Measurements from ENCODE around the gene SPNS2. TPM values are rescaled to one million over a fixed set of nuclear protein-coding genes. Genes with fewer than 3 reads are reported as not detected.

SPNS2 gene
- polyA plus RNA-seq, 1 of the 3 experiments (the other 2 are of a cell fraction), result 0.08 TPM

DNA sequence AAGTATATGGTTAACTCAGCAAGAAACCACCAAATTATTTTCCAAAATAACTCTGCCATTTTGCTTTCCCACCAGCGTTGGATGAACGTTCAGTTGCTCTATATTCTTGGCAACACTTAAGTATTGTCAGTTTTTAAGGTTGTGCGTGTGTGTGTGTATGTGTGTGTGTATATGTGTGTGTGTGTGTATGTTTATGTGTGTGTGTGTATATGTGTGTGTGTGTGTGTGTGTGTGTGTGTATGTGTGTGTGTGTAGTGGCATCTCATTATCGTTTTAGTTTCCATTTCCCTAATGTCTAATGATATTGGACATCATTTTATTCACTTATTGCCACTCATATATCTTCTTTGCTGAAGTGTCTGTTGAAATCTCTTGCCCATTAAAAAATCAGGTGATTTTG is 74.4 kb downstream of the SPNS2 start (continued):
- TF ChIP-seq, protein P1, sequence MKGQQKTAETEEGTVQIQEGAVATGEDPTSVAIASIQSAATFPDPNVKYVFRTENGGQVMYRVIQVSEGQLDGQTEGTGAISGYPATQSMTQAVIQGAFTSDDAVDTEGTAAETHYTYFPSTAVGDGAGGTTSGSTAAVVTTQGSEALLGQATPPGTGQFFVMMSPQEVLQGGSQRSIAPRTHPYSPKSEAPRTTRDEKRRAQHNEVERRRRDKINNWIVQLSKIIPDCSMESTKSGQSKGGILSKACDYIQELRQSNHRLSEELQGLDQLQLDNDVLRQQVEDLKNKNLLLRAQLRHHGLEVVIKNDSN (IDR thresholded peaks at IDR 0.05; ENCODE audit: borderline replicate concordance, low read depth), result no peak

DNA sequence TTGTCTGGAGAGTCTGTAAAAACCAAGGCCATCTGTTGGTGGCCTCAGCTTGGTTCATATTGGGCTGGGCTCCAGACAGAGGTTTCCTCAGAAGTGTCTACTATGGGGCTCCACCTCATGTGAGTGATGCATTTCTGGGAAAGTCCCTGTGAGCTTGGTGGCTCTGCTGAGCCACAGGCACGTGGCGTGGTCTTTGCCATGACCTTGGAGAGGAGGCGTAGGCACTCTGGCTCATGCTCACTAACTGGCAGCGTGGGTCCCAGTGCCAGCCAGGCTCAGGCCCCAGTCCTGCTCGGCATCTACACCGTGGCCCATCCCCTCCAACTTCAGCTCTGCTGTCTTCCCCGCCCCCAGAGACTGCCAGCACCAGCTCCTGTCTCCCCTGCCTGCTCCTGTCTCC is 75.0 kb downstream of the SPNS2 start:
- POLR2A ChIA-PET, result no interaction called here

DNA sequence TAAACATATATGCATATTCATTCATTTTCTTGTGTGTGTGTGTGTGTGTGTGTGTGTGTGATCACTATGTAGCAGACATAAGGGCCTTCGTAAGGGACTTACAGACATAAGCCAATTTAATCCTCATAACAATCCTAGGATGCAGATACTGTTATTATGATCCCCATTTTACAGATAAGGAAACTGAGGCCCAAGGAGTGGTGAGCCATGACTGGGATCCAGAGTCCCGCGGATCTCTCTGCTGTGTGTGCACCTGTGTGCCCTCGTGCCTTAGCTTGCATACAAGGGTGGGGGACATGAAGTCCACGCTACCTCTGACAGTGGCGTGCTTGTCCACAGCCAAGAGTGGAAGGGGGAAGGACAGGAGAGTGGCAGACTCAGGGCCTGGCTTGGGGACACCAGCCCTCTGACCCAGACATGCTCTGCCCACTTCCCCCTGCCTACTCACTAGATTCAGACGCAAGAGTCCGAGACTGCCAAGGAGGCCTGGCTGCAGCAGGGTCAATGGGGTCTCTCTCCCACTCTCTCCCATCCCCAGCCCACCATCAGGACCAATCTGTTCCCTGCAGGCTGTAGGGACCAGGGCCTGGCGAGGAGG is 75.9 kb downstream of the SPNS2 start:
- peaks cover 24% of the 10 kb centered on the region; the same call in 1 of the 2 replicates for H3K27me3 ChIP-seq (ENCODE audit: insufficient read depth)
- H3K27ac ChIP-seq (ENCODE audit: low read depth in 2 of 2, low read length in 1 of 2), result no peak overlapping the region
- H3K4me3 ChIP-seq (ENCODE audit: low read depth in 2 of 2, low read length in 1 of 2), result no peak overlapping the region
- H3K79me2 ChIP-seq (ENCODE audit: insufficient read depth), result no peaks in the 10 kb centered on the region
- no peaks in the 10 kb centered on the region for H3F3A ChIP-seq (replicated peaks; ENCODE audit: insufficient read depth)
- H3K9me3 ChIP-seq, result no peaks in the 10 kb centered on the region
- H3K36me3 ChIP-seq (replicated peaks in 1 of 2; ENCODE audit: control insufficient read depth in 1 of 2, insufficient read depth in 2 of 2, low read length in 1 of 2), result no peaks in the 10 kb centered on the region
- no peak overlapping the region for H3K4me2 ChIP-seq
- no peaks in the 10 kb centered on the region for H4K20me1 ChIP-seq (ENCODE audit: insufficient read depth)
- TF ChIP-seq EP300 (IDR thresholded peaks at IDR 0.05; ENCODE audit: borderline replicate concordance in 1 of 2, low read depth in 1 of 2, low read length in 1 of 2) (no peak), POLR2AphosphoS5 (IDR thresholded peaks at IDR 0.05; ENCODE audit: low read depth, low read length) (no peak), FOSL2 (IDR thresholded peaks at IDR 0.05; ENCODE audit: borderline replicate concordance, low read depth) (no peak), JUND (IDR thresholded peaks at IDR 0.05) (no peak), TAF1 (IDR thresholded peaks at IDR 0.05; ENCODE audit: borderline replicate concordance, low read depth, low read length) (no peak), ELF1 (IDR thresholded peaks at IDR 0.05) (no peak), MEF2A (IDR thresholded peaks at IDR 0.05; ENCODE audit: borderline replicate concordance, low read depth) (no peak), RCOR1 (IDR thresholded peaks at IDR 0.05; ENCODE audit: low read length) (no peak)
- DNase-seq, result no peak
- no peaks in the 10 kb centered on the region for H3K4me1 ChIP-seq (ENCODE audit: control insufficient read depth in 1 of 2, insufficient read depth in 2 of 2, low read depth in 1 of 2, low read length in 1 of 2)
- no peak overlapping the region for H3K9ac ChIP-seq
- CTCF ChIA-PET, result interaction anchor here (1.1 to 5.6 kb wide), 3 partner anchors 8 to 51 kb away, joined by 3 to 28 read pairs (median 25); no protein-coding TSS in a partner anchor
- no peaks in the 10 kb centered on the region for H3K9me2 ChIP-seq
- POLR2A ChIA-PET, result no interaction called here
- WGBS (ENCODE audit: low lambda C conversion rate), result 87% methylated on average over 8 of the region's 9 CpGs
- H2AFZ ChIP-seq (ENCODE audit: low read depth), result no peak overlapping the region

More for the DNA sequence above, 75.0 kb downstream of the SPNS2 start:
- no peak for DNase-seq
- no peaks in the 10 kb centered on the region for H3F3A ChIP-seq (replicated peaks; ENCODE audit: insufficient read depth)
- H3K79me2 ChIP-seq (ENCODE audit: insufficient read depth), result no peaks in the 10 kb centered on the region
- H3K27me3 ChIP-seq (ENCODE audit: insufficient read depth), result peaks cover 24% of the 10 kb centered on the region; the same call in 1 of the 2 replicates
- no peaks in the 10 kb centered on the region for H3K36me3 ChIP-seq (replicated peaks in 1 of 2; ENCODE audit: control insufficient read depth in 1 of 2, insufficient read depth in 2 of 2, low read length in 1 of 2)
- no peaks in the 10 kb centered on the region for H4K20me1 ChIP-seq (ENCODE audit: insufficient read depth)
- H2AFZ ChIP-seq (ENCODE audit: low read depth), result no peak overlapping the region
- no peak overlapping the region for H3K27ac ChIP-seq (ENCODE audit: low read depth in 2 of 2, low read length in 1 of 2)
- H3K9ac ChIP-seq, result no peak overlapping the region
- CTCF ChIA-PET, result interaction anchor here (0.8 to 5.6 kb wide), 2 partner anchors 8 to 52 kb away, joined by 6 to 25 read pairs; no protein-coding TSS in a partner anchor
- 43% methylated on average over 4 of the region's 7 CpGs for WGBS (ENCODE audit: low lambda C conversion rate)
- H3K9me3 ChIP-seq, result no peaks in the 10 kb centered on the region
- no peaks in the 10 kb centered on the region for H3K9me2 ChIP-seq
- no peak overlapping the region for H3K4me3 ChIP-seq (ENCODE audit: low read depth in 2 of 2, low read length in 1 of 2)
- no peak overlapping the region for H3K4me2 ChIP-seq
- H3K4me1 ChIP-seq (ENCODE audit: control insufficient read depth in 1 of 2, insufficient read depth in 2 of 2, low read depth in 1 of 2, low read length in 1 of 2), result no peaks in the 10 kb centered on the region
- TF ChIP-seq, protein P2, sequence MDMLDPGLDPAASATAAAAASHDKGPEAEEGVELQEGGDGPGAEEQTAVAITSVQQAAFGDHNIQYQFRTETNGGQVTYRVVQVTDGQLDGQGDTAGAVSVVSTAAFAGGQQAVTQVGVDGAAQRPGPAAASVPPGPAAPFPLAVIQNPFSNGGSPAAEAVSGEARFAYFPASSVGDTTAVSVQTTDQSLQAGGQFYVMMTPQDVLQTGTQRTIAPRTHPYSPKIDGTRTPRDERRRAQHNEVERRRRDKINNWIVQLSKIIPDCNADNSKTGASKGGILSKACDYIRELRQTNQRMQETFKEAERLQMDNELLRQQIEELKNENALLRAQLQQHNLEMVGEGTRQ (IDR thresholded peaks at IDR 0.05; ENCODE audit: borderline replicate concordance, low read depth, low read length), result no peak

Data from SK-N-SH (cell line).